H1 (cell line): ENCODE data around the gene DDX23.

Source experiments
- CBX5 ChIP-seq: fragments of 300-800, 300-1000 bp; sonication (generic); IDR thresholded peaks from 2 replicates; pipeline ENCODE4 v1.7.1; 2016; ENCODE audit warnings: antibody characterized with exemption, low read length, low read depth
- CREB1 ChIP-seq: IDR thresholded peaks from 2 replicates; pipeline ENCODE4 v1.6.1; 2012; ENCODE audit warnings: inconsistent platforms
- CTCF ChIP-seq, 3 experiments: IDR thresholded peaks; 1 replicate in 2 of 3; 2 replicates in 1 of 3; pipeline versions ENCODE4 v1.5.1 to v1.6.1; 2011; ENCODE audit warnings: low read length in 3 of 3, mild to moderate bottlenecking in 3 of 3, inconsistent platforms in 2 of 3, low read depth in 1 of 3, moderate library complexity in 1 of 3; ENCODE audit not compliant: insufficient read depth in 1 of 3; ENCODE audit errors: control extremely low read depth in 1 of 3
- E2F6 ChIP-seq: IDR thresholded peaks from 2 replicates; pipeline ENCODE4 v1.6.1; 2012; ENCODE audit warnings: inconsistent platforms
- EP300 ChIP-seq, 2 experiments: IDR thresholded peaks; 1 replicate in 1 of 2; 2 replicates in 1 of 2; pipeline ENCODE4 v1.6.1; 2011 to 2012; ENCODE audit warnings: low read depth in 2 of 2, low read length in 2 of 2, mild to moderate bottlenecking in 2 of 2, borderline replicate concordance in 1 of 2, inconsistent platforms in 1 of 2, moderate library complexity in 1 of 2
- EZH2 ChIP-seq: fragments of 200-600 bp; sonication (generic); IDR thresholded peaks from 2 replicates; pipeline ENCODE4 v1.7.1; 2012; ENCODE audit warnings: low read depth, mild to moderate bottlenecking, moderate library complexity, low read length, inconsistent platforms; ENCODE audit not compliant: severe bottlenecking
- JUN ChIP-seq: IDR thresholded peaks from 2 replicates; pipeline ENCODE4 v1.6.1; 2011; ENCODE audit warnings: low read depth, mild to moderate bottlenecking, improper control_type of control experiment, low read length
- POLR2AphosphoS5 ChIP-seq: IDR thresholded peaks from 2 replicates; pipeline ENCODE4 v1.6.1; 2011; ENCODE audit warnings: low read depth, low read length
- RAD21 ChIP-seq, 2 experiments: IDR thresholded peaks in 1 of 2; conservative IDR thresholded peaks in 1 of 2; 2 replicates each; pipeline ENCODE4 v1.6.1; 2011; ENCODE audit warnings: low read depth in 2 of 2, low read length in 2 of 2, improper control_type of control experiment in 1 of 2, inconsistent platforms in 1 of 2, mild to moderate bottlenecking in 1 of 2, moderate library complexity in 1 of 2
- RNF2 ChIP-seq: fragments of 200-900, 300-1000 bp; sonication (generic); IDR thresholded peaks from 2 replicates; pipeline ENCODE4 v1.7.1; 2016; ENCODE audit warnings: borderline replicate concordance, low read depth, mild to moderate bottlenecking, antibody characterized with exemption, low read length; ENCODE audit not compliant: poor library complexity, severe bottlenecking; ENCODE audit errors: missing control alignments
- RXRA ChIP-seq: IDR thresholded peaks from 2 replicates; pipeline ENCODE4 v1.6.1; 2011; ENCODE audit warnings: low read depth, mild to moderate bottlenecking, low read length, moderate library complexity; ENCODE audit not compliant: insufficient read depth
- TEAD4 ChIP-seq: IDR thresholded peaks from 2 replicates; pipeline ENCODE4 v1.6.1; 2012; ENCODE audit warnings: low read depth, low read length, inconsistent platforms, mixed read lengths
- ZNF274 ChIP-seq: IDR thresholded peaks from 2 replicates; pipeline ENCODE4 v1.7.0; 2012; ENCODE audit warnings: low read length, borderline replicate concordance; ENCODE audit errors: extremely low read depth

- TF ChIP-seq ZNF274 (no peak), CREB1 (no peak), RXRA (no peak), CTCF (IDR thresholded peaks at IDR 0.05; ENCODE audit: control extremely low read depth in 1 of 3, insufficient read depth in 1 of 3, low read depth in 1 of 3, low read length in 3 of 3) (no peak), EZH2 (no peak), TEAD4 (no peak), EP300 (IDR thresholded peaks at IDR 0.05; ENCODE audit: borderline replicate concordance in 1 of 2, low read depth in 2 of 2, low read length in 2 of 2) (no peak), RNF2 (no peak), JUN (no peak), CBX5 (no peak), POLR2AphosphoS5 (no peak), RAD21 (IDR thresholded peaks at IDR 0.05 in 1 of 2, conservative IDR thresholded peaks at IDR 0.05 in 1 of 2; ENCODE audit: low read depth in 2 of 2, low read length in 2 of 2) (no peak), E2F6 (no peak)
These were observed 6.1 kb upstream of the DDX23 start for GRCh38 chr12:48858043-48858442.
